Stomach (tissue), 9 donors: ENCODE data around the gene RNF166. TPM values are rescaled to one million over a fixed set of nuclear protein-coding genes. Genes with fewer than 3 reads are reported as not detected.

Source experiments
- DNase-seq, 2 donors: peaks; one replicate each; pipeline versions ENCODE4 v3.0.0 to v3.0.0-alpha.2; 2013 to 2019
- H3K27ac ChIP-seq, 5 donors: fragments of 200-600 bp in 4 of 5; sonication (generic) in 4 of 5; one replicate each; pipeline ENCODE4 v1.5.1; 2013 to 2019; ENCODE audit warnings: mild to moderate bottlenecking in 1 of 5, moderate library complexity in 1 of 5
- H3K27me3 ChIP-seq, 3 donors: fragments of 200-600 bp; sonication (generic); one replicate each; pipeline ENCODE4 v1.5.1; 2017 to 2019; ENCODE audit warnings: mixed run types in 1 of 3
- H3K36me3 ChIP-seq, 4 donors: fragments of 200-600 bp; sonication (generic); 1 replicate in 3 of 4; 2 replicates in 1 of 4; pipeline ENCODE4 v1.5.1; 2016 to 2019
- H3K4me1 ChIP-seq, 4 donors: fragments of 200-600 bp; sonication (generic); one replicate each; pipeline ENCODE4 v1.5.1; 2016 to 2019
- H3K4me3 ChIP-seq, 4 donors: fragments of 200-600 bp; sonication (generic) in 3 of 4; one replicate each; pipeline ENCODE4 v1.5.1; 2016 to 2019; ENCODE audit warnings: mild to moderate bottlenecking in 1 of 4
- H3K9me3 ChIP-seq, 4 donors: fragments of 200-600 bp; sonication (generic); one replicate each; pipeline ENCODE4 v1.5.1; 2016 to 2019
- CTCF ChIP-seq, 7 experiments: fragments of 450-650 bp in 4 of 7; fragments of 200-600 bp in 3 of 7; sonication (generic) in 3 of 7; IDR thresholded peaks; one replicate each; pipeline ENCODE4 v1.5.1; 2016 to 2019; ENCODE audit warnings: antibody characterized with exemption in 7 of 7, control low read depth in 2 of 7, mild to moderate bottlenecking in 1 of 7
- EP300 ChIP-seq: sonication (generic); formaldehyde crosslinking; IDR thresholded peaks from one replicate; pipeline ENCODE4 v1.6.1; 2017; ENCODE audit warnings: antibody characterized with exemption
- POLR2A ChIP-seq, 4 donors: fragments of 450-650 bp; IDR thresholded peaks; one replicate each; pipeline ENCODE4 v1.6.1; 2016; ENCODE audit warnings: antibody characterized with exemption in 4 of 4, control low read depth in 2 of 4, mild to moderate bottlenecking in 1 of 4, moderate library complexity in 1 of 4
- POLR2AphosphoS5 ChIP-seq, 3 donors: sonication (generic); formaldehyde crosslinking; IDR thresholded peaks; one replicate each; pipeline ENCODE4 v1.6.1; 2016; ENCODE audit warnings: antibody characterized with exemption in 3 of 3
- WGBS, 5 donors: extraction: QIAGEN DNeasy Blood & Tissue Kit in 3 of 5; methylation state at CpG; one replicate each; pipeline versions ENCODE4 v1.1.5 to v1.1.7; 2013 to 2018; 5-methylcytosine and 5-hydroxymethylcytosine counted together
- intact Hi-C: fragments of 100-400 bp; cut with DNase I; formaldehyde crosslinking; loops from one replicate; pipeline ENCODE4 v1.15.1; 2023; ENCODE audit warnings: low total_unique reads
- polyA plus RNA-seq, 3 donors: library from polyadenylated mRNA; stranded (reverse); fragments of 200-250 nt; gene quantifications; one replicate each; pipeline ENCODE4 v1.2.3, GENCODE V29; 2013
- total RNA-seq, 5 donors: library from RNA; depleted of rRNA; stranded (reverse); fragments of >200 nt; gene quantifications; one replicate each; pipeline versions ENCODE4 v1.1.0 to v1.2.3, GENCODE V29; 2014 to 2016
- donor health status: healthy with polysubstance abuse.
- donor health status: Bipolar disorder and iron deficiency.
- donor health status: healthy.

RNF166 gene
- total and polyA plus RNA-seq, 8 donors, result 8.8 to 31.9 (median 13.9) TPM

DNA sequence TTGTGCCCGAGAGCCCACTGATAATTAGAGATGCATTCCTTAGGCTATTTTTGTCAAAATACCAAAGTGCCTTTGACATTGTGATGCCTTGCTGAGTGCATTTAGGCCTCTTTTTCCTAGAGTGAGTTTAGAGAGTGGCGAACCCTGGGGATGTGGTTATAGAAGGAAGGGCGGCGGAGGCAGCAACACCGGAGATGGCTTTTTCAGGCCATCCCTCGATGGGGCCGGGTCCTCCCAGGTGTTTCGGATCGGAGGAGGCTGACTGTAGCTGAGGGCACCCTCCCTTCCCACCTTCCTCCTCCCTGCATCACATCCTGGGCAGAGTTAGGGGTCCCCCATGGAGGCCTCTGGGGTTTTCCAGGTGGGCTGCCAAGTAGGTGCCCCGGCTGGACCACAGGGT, 13.3 kb downstream of the RNF166 start:
- Histone ChIP-seq H3K27ac (no peak overlapping the region), H3K27me3 (peaks cover 5 to 47% (median 6%) of the 10 kb centered on the region in 3 donors), H3K4me3 (no peak overlapping the region), H3K4me1 (peaks cover 0 to 25% (median 16%) of the 10 kb centered on the region in 4 donors), H3K9me3 (no peaks in the 10 kb centered on the region), H3K36me3 (peaks cover 13 to 29% (median 22%) of the 10 kb centered on the region in 4 donors)
- no peak for TF ChIP-seq CTCF (IDR thresholded peaks at IDR 0.05)
- no peak for TF ChIP-seq POLR2AphosphoS5 (IDR thresholded peaks at IDR 0.05)
- TF ChIP-seq EP300, result no peak
- TF ChIP-seq POLR2A (IDR thresholded peaks at IDR 0.05), result no peak
- 73 to 91% (median 89%) methylated on average over 10 of the region's 10 CpGs for WGBS, 5 donors
- no peak for DNase-seq
- intact Hi-C loops, result no loop called here

DNA sequence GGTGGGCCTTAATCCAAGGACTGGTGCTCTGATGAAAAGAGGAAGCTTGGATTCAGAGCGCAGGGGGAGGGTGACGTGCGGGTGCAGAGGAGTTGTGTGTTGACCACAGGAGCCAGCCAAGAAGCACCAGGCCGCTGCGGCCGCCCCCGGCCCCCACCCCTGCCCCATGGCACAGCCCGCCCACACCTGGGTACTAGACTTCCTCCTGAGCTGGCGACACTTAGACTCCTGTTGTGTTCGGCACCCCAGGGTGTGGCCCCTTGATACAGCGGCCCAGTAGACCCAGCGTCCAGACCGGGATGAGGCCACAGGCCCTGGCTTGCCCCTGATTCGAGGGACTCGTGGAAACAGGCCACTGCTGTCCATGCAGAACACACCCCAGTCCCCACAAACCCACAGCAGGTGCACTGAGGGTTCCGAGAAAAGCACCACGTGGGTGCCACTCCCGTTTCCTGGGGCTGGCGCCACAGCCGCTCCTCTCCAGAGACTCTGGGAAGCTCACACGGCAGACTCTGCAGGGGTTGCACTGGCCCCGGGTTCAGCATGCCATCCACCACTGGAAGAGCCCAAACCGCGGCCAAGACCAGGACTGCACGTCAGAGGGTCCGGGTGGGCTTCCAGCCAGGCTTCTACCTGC, 14.2 kb downstream of the RNF166 start:
- Histone ChIP-seq H3K4me1 (peaks cover 8 to 32% (median 24%) of the 10 kb centered on the region in 4 donors), H3K27me3 (peaks cover 5 to 56% (median 6%) of the 10 kb centered on the region in 3 donors), H3K36me3 (peaks cover 7 to 21% (median 13%) of the 10 kb centered on the region in 4 donors), H3K27ac (peak overlapping the region in 2 of 5 donors; percentile 17 to 26), H3K4me3 (peak overlapping the region in 1 of 4 donors; percentile 13), H3K9me3 (no peaks in the 10 kb centered on the region)
- WGBS, 5 donors, result 53 to 75% (median 67%) methylated on average over 7 to 26 of the region's 26 CpGs
- intact Hi-C loops, result no loop called here
- TF ChIP-seq EP300, result no peak
- TF ChIP-seq POLR2AphosphoS5 (IDR thresholded peaks at IDR 0.05), result no peak
- TF ChIP-seq POLR2A (IDR thresholded peaks at IDR 0.05), result no peak
- no peak for TF ChIP-seq CTCF (IDR thresholded peaks at IDR 0.05)
- DNase-seq, result no peak

- Histone ChIP-seq H3K4me1 (peaks cover 14 to 40% (median 32%) of the 10 kb centered on the region in 4 donors), H3K27ac (peak overlapping the region in 1 of 5 donors; percentile 26), H3K4me3 (no peak overlapping the region), H3K9me3 (no peaks in the 10 kb centered on the region), H3K27me3 (peaks cover 5 to 63% (median 6%) of the 10 kb centered on the region in 3 donors), H3K36me3 (peaks cover 0 to 13% (median 6%) of the 10 kb centered on the region in 4 donors)
- 79 to 91% (median 88%) methylated on average over 25 to 33 of the region's 33 CpGs for WGBS, 5 donors
- DNase-seq, result no peak
- intact Hi-C loops, result no loop called here
- TF ChIP-seq CTCF (IDR thresholded peaks at IDR 0.05) (no peak), POLR2A (IDR thresholded peaks at IDR 0.05) (no peak), POLR2AphosphoS5 (IDR thresholded peaks at IDR 0.05) (no peak), EP300 (no peak)
Measured at GRCh38 chr16:88691129-88691813, 14.9 kb downstream of the RNF166 start.

DNA sequence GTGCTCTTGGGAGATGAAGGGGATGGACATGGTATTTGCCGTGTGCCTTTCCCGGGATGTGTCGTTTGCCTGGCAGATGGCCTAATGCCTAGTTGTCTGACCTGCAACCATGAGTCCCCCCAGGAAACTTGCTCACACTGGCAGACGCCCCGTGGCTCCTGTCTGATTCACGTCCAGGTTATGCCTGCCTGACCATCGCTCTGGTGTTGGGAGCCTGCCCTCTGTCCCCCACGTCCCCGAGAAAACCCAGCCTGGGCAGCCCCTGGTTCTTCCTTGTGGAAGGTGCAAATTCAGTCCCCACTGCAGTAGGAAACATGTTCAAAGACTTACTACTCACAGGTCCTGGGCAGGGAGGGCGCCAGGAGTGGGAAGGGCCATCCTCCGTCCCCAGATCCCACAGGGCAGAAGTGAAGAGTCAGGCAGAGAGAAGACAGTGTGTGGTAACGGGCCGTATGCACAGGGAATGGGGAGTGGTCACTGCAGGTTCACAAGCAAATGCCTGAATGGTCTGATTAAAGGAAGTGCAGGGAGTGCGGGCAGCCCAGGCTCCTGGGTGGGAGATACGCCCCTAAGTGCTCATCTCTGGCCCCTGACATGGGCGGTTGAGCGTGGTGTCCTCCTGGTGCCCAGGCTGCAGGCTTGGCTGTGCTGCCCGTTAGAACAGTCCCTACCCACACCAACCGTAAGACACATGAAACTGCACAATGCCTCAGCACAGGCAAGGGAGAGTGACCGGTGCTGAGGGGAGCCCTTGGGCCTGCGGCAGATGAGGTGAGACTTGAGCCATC, 15.7 kb downstream of the RNF166 start:
- Histone ChIP-seq H3K27me3 (peaks cover 5 to 71% (median 13%) of the 10 kb centered on the region in 3 donors), H3K4me1 (peaks cover 21 to 47% (median 39%) of the 10 kb centered on the region in 4 donors), H3K4me3 (no peak overlapping the region), H3K36me3 (peaks cover 0 to 6% (median under 1%) of the 10 kb centered on the region in 4 donors), H3K27ac (no peak overlapping the region), H3K9me3 (no peaks in the 10 kb centered on the region)
- intact Hi-C loops, result no loop called here
- TF ChIP-seq CTCF (IDR thresholded peaks at IDR 0.05) (no peak), EP300 (no peak), POLR2AphosphoS5 (IDR thresholded peaks at IDR 0.05) (no peak), POLR2A (IDR thresholded peaks at IDR 0.05) (no peak)
- DNase-seq, result no peak
- 81 to 90% (median 84%) methylated on average over 20 to 21 of the region's 21 CpGs for WGBS, 5 donors
